GM18526 (cell line): Measurements from ENCODE around the gene PIM3.

ENCODE experiments used
- POLR2A ChIP-seq: IDR thresholded peaks from 3 replicates; pipeline ENCODE4 v1.6.1; 2011; ENCODE audit not compliant: insufficient read length; ENCODE audit errors: extremely low read depth

PIM3 gene

GRCh38 chr22:49947296-49947622 is 13.3 kb upstream of the PIM3 start:
- TF ChIP-seq POLR2A: no peak

GRCh38 chr22:49948116-49948957 is 12.2 kb upstream of the PIM3 start:
- TF ChIP-seq POLR2A: no peak

GRCh38 chr22:49948958-49949913 is 11.3 kb upstream of the PIM3 start:
- no peak for TF ChIP-seq POLR2A

- TF ChIP-seq POLR2A: no peak
Measured at GRCh38 chr22:49949914-49950292, 10.7 kb upstream of the PIM3 start.

GRCh38 chr22:49950396-49950994 is 10.1 kb upstream of the PIM3 start:
- no peak for TF ChIP-seq POLR2A

GRCh38 chr22:49951000-49951677 is 9.4 kb upstream of the PIM3 start:
- TF ChIP-seq POLR2A: no peak

GRCh38 chr22:49951678-49951985 is 8.9 kb upstream of the PIM3 start:
- TF ChIP-seq POLR2A: no peak

GRCh38 chr22:49951986-49952896 is 8.3 kb upstream of the PIM3 start:
- no peak for TF ChIP-seq POLR2A

- TF ChIP-seq POLR2A: no peak
Measured at GRCh38 chr22:49953027-49953679, 7.4 kb upstream of the PIM3 start.

- TF ChIP-seq POLR2A: no peak
Measured at GRCh38 chr22:49953680-49954344, 6.8 kb upstream of the PIM3 start.

GRCh38 chr22:49954354-49954753 is 6.2 kb upstream of the PIM3 start:
- TF ChIP-seq POLR2A: no peak

GRCh38 chr22:49954991-49955580 is 5.5 kb upstream of the PIM3 start:
- no peak for TF ChIP-seq POLR2A
